Trophoblast cell (in vitro differentiated cells and primary cell): ENCODE results near the gene PKIG.
A peak's percentile ranks its signal among the peaks of the same experiment; 100 is the strongest.

Experiments
- DNase-seq, 2 donors: peaks; one replicate each; pipeline ENCODE4 v3.0.0-alpha.2; 2016
- H2AFZ ChIP-seq: 2 replicates; pipeline ENCODE4 v1.6.1; 2013; ENCODE audit warnings: low read length, moderate library complexity, mild to moderate bottlenecking; ENCODE audit not compliant: insufficient read depth, poor library complexity
- H2AK5ac ChIP-seq: 2 replicates; pipeline ENCODE4 v1.6.1; 2013; ENCODE audit warnings: mild to moderate bottlenecking, low read length
- H2BK120ac ChIP-seq: 2 replicates; pipeline ENCODE4 v1.6.1; 2013; ENCODE audit warnings: low read length, mild to moderate bottlenecking, moderate library complexity; ENCODE audit not compliant: insufficient read depth, poor library complexity
- H2BK12ac ChIP-seq: 2 replicates; pipeline ENCODE4 v1.6.1; 2013; ENCODE audit warnings: mild to moderate bottlenecking, low read length, moderate library complexity
- H2BK5ac ChIP-seq: 2 replicates; pipeline ENCODE4 v1.6.1; 2013; ENCODE audit warnings: low read length, low read depth, moderate library complexity, mild to moderate bottlenecking; ENCODE audit not compliant: poor library complexity
- H3K14ac ChIP-seq: 2 replicates; pipeline ENCODE4 v1.6.1; 2013; ENCODE audit warnings: mild to moderate bottlenecking, low read length
- H3K18ac ChIP-seq: 2 replicates; pipeline ENCODE4 v1.6.1; 2013; ENCODE audit warnings: mild to moderate bottlenecking, low read length
- H3K23ac ChIP-seq: 2 replicates; pipeline ENCODE4 v1.6.1; 2013; ENCODE audit warnings: low read length
- H3K27ac ChIP-seq: 2 replicates; pipeline ENCODE4 v1.5.1; 2013; ENCODE audit warnings: low read depth, mild to moderate bottlenecking, inconsistent platforms, low read length, moderate library complexity
- H3K27me3 ChIP-seq: 2 replicates; pipeline ENCODE4 v1.6.1; 2013; ENCODE audit warnings: inconsistent platforms, mild to moderate bottlenecking, low read length, moderate library complexity; ENCODE audit not compliant: insufficient read depth
- H3K36me3 ChIP-seq, 2 experiments: 1 replicate in 1 of 2; 2 replicates in 1 of 2; pipeline ENCODE4 v1.6.1; 2013; ENCODE audit warnings: low read length in 2 of 2, mild to moderate bottlenecking in 2 of 2, moderate library complexity in 1 of 2; ENCODE audit not compliant: insufficient read depth in 2 of 2, control insufficient read depth in 1 of 2
- H3K4ac ChIP-seq: 2 replicates; pipeline ENCODE4 v1.6.1; 2013; ENCODE audit warnings: low read depth, mild to moderate bottlenecking, low read length, moderate library complexity
- H3K4me1 ChIP-seq, 2 experiments: 1 replicate in 1 of 2; 2 replicates in 1 of 2; pipeline ENCODE4 v1.6.1; 2013; ENCODE audit warnings: low read length in 2 of 2, mild to moderate bottlenecking in 2 of 2, moderate library complexity in 1 of 2; ENCODE audit not compliant: insufficient read depth in 2 of 2, control insufficient read depth in 1 of 2
- H3K4me2 ChIP-seq: 2 replicates; pipeline ENCODE4 v1.6.1; 2013; ENCODE audit warnings: inconsistent platforms, mild to moderate bottlenecking, low read length, moderate library complexity
- H3K4me3 ChIP-seq: 2 replicates; pipeline ENCODE4 v1.5.1; 2013; ENCODE audit warnings: mild to moderate bottlenecking, low read depth, low read length, inconsistent platforms
- H3K79me1 ChIP-seq: one replicate; pipeline ENCODE4 v1.6.1; 2013; ENCODE audit warnings: low read length
- H3K79me2 ChIP-seq: 2 replicates; pipeline ENCODE4 v1.6.1; 2013; ENCODE audit warnings: low read length, mild to moderate bottlenecking; ENCODE audit not compliant: control insufficient read depth, insufficient read depth, poor library complexity
- H3K9ac ChIP-seq: 2 replicates; pipeline ENCODE4 v1.6.1; 2013; ENCODE audit warnings: mild to moderate bottlenecking, low read length
- H3K9me3 ChIP-seq: 2 replicates; pipeline ENCODE4 v1.6.1; 2013; ENCODE audit warnings: low read depth, mild to moderate bottlenecking, control low read depth, inconsistent platforms, low read length; ENCODE audit not compliant: insufficient read depth
- H4K12ac ChIP-seq: 2 replicates; pipeline ENCODE4 v1.6.1; 2013; ENCODE audit warnings: low read depth, mild to moderate bottlenecking, low read length, moderate library complexity
- H4K8ac ChIP-seq: 2 replicates; pipeline ENCODE4 v1.6.1; 2013; ENCODE audit warnings: low read depth, mild to moderate bottlenecking, low read length, moderate library complexity
- H4K91ac ChIP-seq: one replicate; pipeline ENCODE4 v1.6.1; 2013; ENCODE audit warnings: low read depth, mild to moderate bottlenecking, low read length, moderate library complexity
- WGBS: extraction: QIAGEN DNeasy Blood & Tissue Kit; methylation state at CpG from one replicate; pipeline ENCODE4 v1.1.7; 2013; ENCODE audit warnings: missing lambda C conversion rate; ENCODE audit not compliant: insufficient read length, insufficient coverage; ENCODE audit errors: extremely low coverage; 5-methylcytosine and 5-hydroxymethylcytosine counted together

The PKIG gene

GRCh38 chr20:44537993-44538392 is 44.4 kb upstream of the PKIG start:
- Histone ChIP-seq H4K12ac (no peak overlapping the region), H2BK12ac (no peak overlapping the region)

GRCh38 chr20:44540834-44541233 is 41.5 kb upstream of the PKIG start:
- H3K4ac ChIP-seq: no peak overlapping the region
- WGBS: no CpG with 5 or more reads among the region's 6 CpGs
- no peak overlapping the region for H3K18ac ChIP-seq
- H2BK120ac ChIP-seq: no peak overlapping the region
- H3K14ac ChIP-seq: no peak overlapping the region
- peak; percentile 72 to 73 for DNase-seq
- H4K12ac ChIP-seq: no peak overlapping the region
- no peak overlapping the region for H2AFZ ChIP-seq
- no peaks in the 10 kb centered on the region for H3K36me3 ChIP-seq
- no peak overlapping the region for H3K4me3 ChIP-seq
- no peak overlapping the region for H2BK12ac ChIP-seq
- H3K79me1 ChIP-seq: no peaks in the 10 kb centered on the region
- H3K27ac ChIP-seq: no peak overlapping the region
- no peak overlapping the region for H2AK5ac ChIP-seq
- no peak overlapping the region for H3K9ac ChIP-seq
- no peak overlapping the region for H4K8ac ChIP-seq
- no peaks in the 10 kb centered on the region for H3K27me3 ChIP-seq
- H3K79me2 ChIP-seq: no peaks in the 10 kb centered on the region
- H4K91ac ChIP-seq: no peak overlapping the region
- no peak overlapping the region for H3K4me2 ChIP-seq
- no peaks in the 10 kb centered on the region for H3K4me1 ChIP-seq
- no peak overlapping the region for H3K23ac ChIP-seq
- H3K9me3 ChIP-seq: no peaks in the 10 kb centered on the region
- H2BK5ac ChIP-seq: no peak overlapping the region

More at GRCh38 chr20:44537993-44538392, 44.4 kb upstream of the PKIG start:
- no peak for DNase-seq
- Histone ChIP-seq H3K4me2 (no peak overlapping the region), H3K4ac (no peak overlapping the region), H3K4me3 (no peak overlapping the region), H2AK5ac (no peak overlapping the region), H3K23ac (no peak overlapping the region), H3K4me1 (no peaks in the 10 kb centered on the region), H3K27me3 (no peaks in the 10 kb centered on the region), H2BK120ac (no peak overlapping the region), H3K79me1 (no peaks in the 10 kb centered on the region), H3K18ac (no peak overlapping the region), H3K27ac (no peak overlapping the region), H3K9me3 (no peaks in the 10 kb centered on the region), H2AFZ (no peak overlapping the region), H3K9ac (no peak overlapping the region), H4K91ac (no peak overlapping the region), H3K79me2 (no peaks in the 10 kb centered on the region), H3K36me3 (no peaks in the 10 kb centered on the region), H3K14ac (no peak overlapping the region), H2BK5ac (no peak overlapping the region), H4K8ac (no peak overlapping the region)
- WGBS: no CpG with 5 or more reads among the region's 1 CpG

GRCh38 chr20:44541992-44542391 is 40.4 kb upstream of the PKIG start:
- Histone ChIP-seq H2BK12ac (no peak overlapping the region), H3K4me2 (no peak overlapping the region), H3K4me1 (no peaks in the 10 kb centered on the region), H3K23ac (no peak overlapping the region), H2AK5ac (no peak overlapping the region), H3K14ac (no peak overlapping the region), H4K12ac (no peak overlapping the region), H3K36me3 (no peaks in the 10 kb centered on the region), H3K9me3 (no peaks in the 10 kb centered on the region), H3K4me3 (no peak overlapping the region), H3K79me1 (no peaks in the 10 kb centered on the region), H4K8ac (no peak overlapping the region), H2BK120ac (no peak overlapping the region), H3K79me2 (no peaks in the 10 kb centered on the region), H3K9ac (no peak overlapping the region), H3K4ac (no peak overlapping the region), H2BK5ac (no peak overlapping the region), H3K18ac (no peak overlapping the region), H2AFZ (no peak overlapping the region), H4K91ac (no peak overlapping the region), H3K27me3 (no peaks in the 10 kb centered on the region), H3K27ac (no peak overlapping the region)
- no CpG with 5 or more reads among the region's 4 CpGs for WGBS
- DNase-seq: peak; percentile 75 to 91

GRCh38 chr20:44542890-44543289 is 39.5 kb upstream of the PKIG start:
- Histone ChIP-seq H3K9ac (no peak overlapping the region), H3K23ac (no peak overlapping the region)

More at GRCh38 chr20:44542890-44543289, 39.5 kb upstream of the PKIG start:
- Histone ChIP-seq H3K4ac (no peak overlapping the region), H2BK12ac (no peak overlapping the region), H3K79me1 (no peaks in the 10 kb centered on the region), H3K79me2 (no peaks in the 10 kb centered on the region), H3K4me2 (no peak overlapping the region), H3K9me3 (no peaks in the 10 kb centered on the region), H3K27me3 (no peaks in the 10 kb centered on the region), H2AFZ (no peak overlapping the region), H4K12ac (no peak overlapping the region), H4K91ac (no peak overlapping the region), H4K8ac (no peak overlapping the region), H2BK5ac (no peak overlapping the region), H2BK120ac (no peak overlapping the region), H2AK5ac (no peak overlapping the region), H3K18ac (no peak overlapping the region), H3K36me3 (no peaks in the 10 kb centered on the region), H3K4me1 (no peaks in the 10 kb centered on the region), H3K14ac (no peak overlapping the region), H3K27ac (no peak overlapping the region), H3K4me3 (no peak overlapping the region)
- DNase-seq: no peak
- no CpG with 5 or more reads among the region's 1 CpG for WGBS
